Dendritic cell treated with granulocyte-macrophage colony-stimulating factor and Interleukin-4, amounts not matched to agents 40 ng/mL and 50 ng/mL, for 4 days (primary cell): Measurements from ENCODE around the gene HAPLN2.
"Not testable (repeated sequence)": the region's sequence is repeated elsewhere in the genome, so short reads cannot be mapped to it uniquely, and the experiment has no call there.

Source experiments
- H3K27ac Mint-ChIP-seq: one replicate; pipeline ENCODE4 v1.8.0; 2022; ENCODE audit warnings: mild to moderate bottlenecking, mixed read lengths
- H3K27me3 Mint-ChIP-seq: one replicate; pipeline ENCODE4 v1.8.0; 2022; ENCODE audit warnings: mild to moderate bottlenecking, mixed read lengths
- H3K36me3 Mint-ChIP-seq: one replicate; pipeline ENCODE4 v1.8.0; 2022; ENCODE audit warnings: low read depth, mixed read lengths
- H3K4me1 Mint-ChIP-seq: one replicate; pipeline ENCODE4 v1.8.0; 2022; ENCODE audit warnings: low read depth, mixed read lengths
- H3K4me3 Mint-ChIP-seq: one replicate; pipeline ENCODE4 v1.8.0; 2022; ENCODE audit warnings: mild to moderate bottlenecking, moderate library complexity, mixed read lengths
- H3K9me3 Mint-ChIP-seq: one replicate; pipeline ENCODE4 v1.8.0; 2022; ENCODE audit warnings: mixed read lengths
- intact Hi-C: fragments of 100-400 bp; cut with micrococcal nuclease; formaldehyde crosslinking; loops from one replicate; pipeline ENCODE4 v1.15.0; 2022

HAPLN2 gene

DNA sequence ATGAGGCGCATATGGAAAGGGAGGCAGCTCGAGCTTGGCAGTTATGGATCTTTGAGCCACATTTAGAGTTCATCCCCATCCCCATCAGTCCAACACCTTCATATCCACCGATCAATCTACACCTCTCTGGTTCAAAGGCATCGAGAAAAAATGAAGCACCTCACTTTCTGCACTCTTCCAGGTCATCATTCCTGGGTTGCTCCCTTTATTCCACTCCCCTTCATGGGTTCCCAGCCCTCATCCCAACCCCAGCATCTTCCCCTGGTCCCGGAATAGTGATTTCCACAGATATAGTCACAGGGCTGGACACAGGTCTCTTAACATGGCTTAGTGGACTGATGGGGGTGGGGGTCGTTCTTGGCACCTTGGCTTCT is 354 bp downstream of the HAPLN2 start:
- H3K27ac Mint-ChIP-seq = no peak overlapping the region
- peaks cover 88% of the 10 kb centered on the region for H3K27me3 Mint-ChIP-seq
- no peaks in the 10 kb centered on the region for H3K9me3 Mint-ChIP-seq
- intact Hi-C loops = no loop called here
- no peak overlapping the region for H3K4me3 Mint-ChIP-seq
- peaks cover 14% of the 10 kb centered on the region for H3K4me1 Mint-ChIP-seq
- H3K36me3 Mint-ChIP-seq = no peaks in the 10 kb centered on the region

GRCh38 chr1:156622581-156623297 is 3.5 kb downstream of the HAPLN2 start:
- intact Hi-C loops = no loop called here
- Mint-ChIP-seq H3K36me3 (no peaks in the 10 kb centered on the region), H3K27ac (no peak overlapping the region), H3K27me3 (peaks cover 87% of the 10 kb centered on the region), H3K9me3 (no peaks in the 10 kb centered on the region), H3K4me3 (no peak overlapping the region), H3K4me1 (peaks cover 15% of the 10 kb centered on the region)

DNA sequence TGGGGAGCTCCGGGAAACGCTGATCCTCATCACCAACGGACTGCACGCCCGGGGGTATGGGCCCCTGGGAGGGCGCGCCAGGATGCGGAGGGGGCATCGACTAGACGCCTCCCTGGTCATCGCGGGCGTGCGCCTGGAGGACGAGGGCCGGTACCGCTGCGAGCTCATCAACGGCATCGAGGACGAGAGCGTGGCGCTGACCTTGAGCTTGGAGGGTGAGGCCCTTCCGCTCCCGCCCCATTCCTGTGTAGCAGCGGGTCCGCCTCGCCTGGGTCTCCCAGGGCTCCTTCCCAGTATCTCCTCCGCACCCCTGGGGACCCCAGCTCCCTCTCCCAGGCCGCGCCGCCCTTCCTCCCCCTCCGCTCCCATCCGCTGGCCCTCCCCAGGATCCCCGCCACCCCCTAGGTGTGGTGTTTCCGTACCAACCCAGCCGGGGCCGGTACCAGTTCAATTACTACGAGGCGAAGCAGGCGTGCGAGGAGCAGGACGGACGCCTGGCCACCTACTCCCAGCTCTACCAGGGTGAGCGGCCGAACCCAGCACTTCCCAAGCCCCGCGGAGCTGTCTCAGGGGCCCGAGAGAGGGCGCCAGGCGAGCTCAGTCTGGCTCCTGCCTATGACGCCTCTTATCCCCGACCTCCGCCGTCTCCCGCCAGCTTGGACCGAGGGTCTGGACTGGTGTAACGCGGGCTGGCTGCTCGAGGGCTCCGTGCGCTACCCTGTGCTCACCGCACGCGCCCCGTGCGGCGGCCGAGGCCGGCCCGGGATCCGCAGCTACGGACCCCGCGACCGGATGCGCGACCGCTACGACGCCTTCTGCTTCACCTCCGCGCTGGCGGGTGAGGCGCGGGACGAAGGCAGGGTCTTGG is 5.0 kb downstream of the HAPLN2 start:
- intact Hi-C loops = no loop called here
- H3K4me3 Mint-ChIP-seq = peak overlapping the region; percentile 62

DNA sequence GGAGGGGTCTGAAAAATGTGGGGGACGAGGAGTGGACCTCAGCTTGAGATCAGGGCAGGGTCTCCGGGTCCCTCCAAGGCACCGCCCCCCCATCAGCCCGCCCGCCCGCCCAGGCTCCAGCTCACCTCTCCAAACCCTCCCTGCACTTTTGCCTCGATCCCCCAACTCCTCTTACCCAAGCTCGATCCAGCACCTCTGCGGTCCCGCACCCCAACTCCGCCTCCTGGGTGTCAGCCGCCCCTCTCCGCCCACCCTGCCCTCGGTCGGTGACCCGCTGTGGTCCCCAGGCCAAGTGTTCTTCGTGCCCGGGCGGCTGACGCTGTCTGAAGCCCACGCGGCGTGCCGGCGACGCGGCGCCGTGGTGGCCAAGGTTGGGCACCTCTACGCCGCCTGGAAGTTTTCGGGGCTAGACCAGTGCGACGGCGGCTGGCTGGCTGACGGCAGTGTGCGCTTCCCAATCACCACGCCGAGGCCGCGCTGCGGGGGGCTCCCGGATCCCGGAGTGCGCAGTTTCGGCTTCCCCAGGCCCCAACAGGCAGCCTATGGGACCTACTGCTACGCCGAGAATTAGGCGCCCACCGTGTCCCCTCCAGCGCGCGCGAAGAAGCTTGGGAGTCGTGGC is 5.7 kb downstream of the HAPLN2 start:
- peaks cover 15% of the 10 kb centered on the region for H3K4me1 Mint-ChIP-seq
- no peaks in the 10 kb centered on the region for H3K9me3 Mint-ChIP-seq
- H3K4me3 Mint-ChIP-seq = peak overlapping the region; percentile 62
- H3K27ac Mint-ChIP-seq = no peak overlapping the region
- H3K27me3 Mint-ChIP-seq = peaks cover 89% of the 10 kb centered on the region
- no peaks in the 10 kb centered on the region for H3K36me3 Mint-ChIP-seq
- intact Hi-C loops = no loop called here

More for the DNA sequence above, 5.0 kb downstream of the HAPLN2 start:
- no peaks in the 10 kb centered on the region for H3K36me3 Mint-ChIP-seq
- peaks cover 89% of the 10 kb centered on the region for H3K27me3 Mint-ChIP-seq
- H3K9me3 Mint-ChIP-seq = no peaks in the 10 kb centered on the region
- H3K4me1 Mint-ChIP-seq = peaks cover 15% of the 10 kb centered on the region
- no peak overlapping the region for H3K27ac Mint-ChIP-seq

DNA sequence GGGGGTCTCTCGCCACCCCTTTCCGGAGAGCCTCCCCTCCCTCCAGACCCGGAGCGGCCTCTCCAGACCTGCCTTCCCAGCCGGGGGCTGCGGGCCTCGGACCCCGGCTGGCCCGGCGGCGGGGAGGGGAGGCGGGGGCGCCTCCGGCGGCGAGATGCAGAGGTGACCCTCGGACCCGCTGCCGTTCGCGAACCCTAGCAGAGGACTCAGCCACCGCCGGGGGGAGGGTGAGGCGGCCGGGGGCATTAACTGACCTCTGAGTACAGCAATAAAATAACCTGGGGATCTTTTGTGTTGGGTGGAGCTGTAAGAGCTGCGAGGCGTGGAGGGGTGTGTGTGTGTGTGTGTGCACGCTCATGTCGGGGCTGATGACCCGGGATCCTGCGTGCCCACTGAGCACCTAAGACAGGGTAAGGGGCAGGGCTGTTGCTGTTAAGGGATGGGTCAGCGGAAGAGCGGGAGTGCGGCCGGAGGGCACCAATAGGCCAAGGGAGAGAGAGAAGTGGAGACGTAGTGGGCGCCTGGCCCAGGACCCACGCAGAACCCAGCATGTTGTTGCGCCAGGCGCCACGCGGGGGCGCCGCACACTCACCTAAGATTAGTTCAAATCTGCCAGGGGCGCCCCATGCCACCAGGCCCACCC is 6.3 kb downstream of the HAPLN2 start:
- intact Hi-C loops = loop anchor here (1.0 kb wide), 1 partner anchor 53 kb away; no protein-coding TSS in a partner anchor
- H3K27me3 Mint-ChIP-seq = peaks cover 88% of the 10 kb centered on the region
- H3K4me3 Mint-ChIP-seq = peak overlapping the region; percentile 24
- no peaks in the 10 kb centered on the region for H3K36me3 Mint-ChIP-seq
- no peak overlapping the region for H3K27ac Mint-ChIP-seq
- no peaks in the 10 kb centered on the region for H3K9me3 Mint-ChIP-seq
- peaks cover 15% of the 10 kb centered on the region for H3K4me1 Mint-ChIP-seq

DNA sequence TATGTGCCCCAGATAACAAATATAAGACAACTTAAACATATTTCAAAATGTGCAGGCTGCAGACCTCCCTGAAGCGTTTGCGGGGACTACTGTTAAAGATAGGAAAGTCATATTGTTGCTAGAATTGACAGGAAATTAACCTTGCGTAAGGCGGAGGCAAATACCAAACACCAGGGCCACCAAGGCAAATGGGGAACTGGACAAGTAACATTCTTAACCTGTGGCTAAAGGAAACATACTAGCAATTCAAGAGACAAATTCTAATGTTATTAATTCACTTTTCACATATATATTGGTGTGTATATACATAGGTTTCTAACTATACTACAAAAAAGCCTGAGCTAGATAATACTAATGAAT is 6.8 kb downstream of the HAPLN2 start:
- Mint-ChIP-seq H3K27ac (no peak overlapping the region), H3K27me3 (peaks cover 88% of the 10 kb centered on the region), H3K9me3 (no peaks in the 10 kb centered on the region), H3K4me1 (peaks cover 15% of the 10 kb centered on the region), H3K36me3 (no peaks in the 10 kb centered on the region), H3K4me3 (no peak overlapping the region)
- intact Hi-C loops = loop anchor here (1.0 kb wide), 1 partner anchor 52 kb away; no protein-coding TSS in a partner anchor

DNA sequence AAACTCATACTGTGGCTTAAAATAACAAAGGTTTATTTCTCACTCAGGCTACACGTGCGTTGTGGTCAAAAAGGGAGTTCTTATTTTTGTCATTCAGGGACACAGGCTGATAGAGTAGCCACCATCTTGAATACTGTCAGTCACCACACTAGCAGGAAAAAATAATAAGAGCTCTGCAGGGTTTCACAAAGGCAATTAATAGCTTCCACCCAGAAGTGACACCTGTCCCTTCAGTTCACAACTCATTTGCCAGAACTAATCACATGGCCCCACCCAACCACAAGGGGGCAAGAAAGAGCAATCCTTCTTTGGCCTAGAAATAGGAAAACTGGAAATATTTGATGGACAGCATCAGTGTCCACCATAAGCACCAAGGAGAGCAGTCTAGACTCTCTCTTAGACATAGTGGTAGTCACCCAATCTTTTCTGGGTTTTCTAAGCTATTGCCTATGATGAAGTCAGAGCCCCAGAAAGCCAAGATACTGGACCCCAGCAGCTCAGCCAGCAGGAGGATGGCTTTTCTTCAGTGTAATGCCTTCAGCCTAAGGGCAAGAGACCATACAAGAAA is 8.2 kb downstream of the HAPLN2 start:
- Mint-ChIP-seq H3K27me3 (peaks cover 90% of the 10 kb centered on the region), H3K9me3 (no peaks in the 10 kb centered on the region), H3K27ac (no peak overlapping the region), H3K4me3 (no peak overlapping the region), H3K4me1 (peaks cover 15% of the 10 kb centered on the region), H3K36me3 (no peaks in the 10 kb centered on the region)
- intact Hi-C loops = loop anchor here (1.0 kb wide), 1 partner anchor 30 kb away; no protein-coding TSS in a partner anchor

DNA sequence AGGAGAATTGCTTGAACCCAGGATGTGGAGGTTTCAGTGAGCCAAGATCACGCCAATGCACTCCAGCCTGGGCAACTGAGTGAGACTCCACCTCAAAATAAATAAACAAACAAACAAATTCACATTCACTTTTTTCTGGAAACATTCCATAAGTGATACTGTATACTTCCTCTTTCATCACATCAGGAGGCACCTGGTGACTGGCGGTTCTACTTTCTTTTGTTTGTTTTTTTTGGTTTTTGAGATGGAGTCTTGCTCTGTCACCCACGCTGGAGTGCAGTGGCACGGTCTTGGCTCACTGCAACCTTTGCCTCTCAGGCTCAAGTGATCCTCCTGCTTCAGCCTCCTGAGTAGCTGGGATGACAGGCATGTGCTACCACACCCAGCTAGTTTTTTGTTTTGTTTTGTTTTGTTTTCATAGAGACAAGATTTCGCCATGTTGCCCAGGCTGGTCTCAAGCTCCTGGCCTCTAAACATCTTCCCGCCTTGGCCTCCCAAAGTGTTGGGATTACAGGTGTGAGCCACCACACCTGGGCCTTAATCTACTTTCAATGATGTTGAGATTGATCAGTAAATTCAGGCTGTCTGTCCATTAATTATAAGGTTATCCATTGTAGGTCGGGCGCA is 10.7 kb downstream of the HAPLN2 start:
- no peak overlapping the region for H3K27ac Mint-ChIP-seq
- intact Hi-C loops = no loop called here
- H3K36me3 Mint-ChIP-seq = no peaks in the 10 kb centered on the region
- H3K4me1 Mint-ChIP-seq = peaks cover 7% of the 10 kb centered on the region
- H3K9me3 Mint-ChIP-seq = no peaks in the 10 kb centered on the region
- no peak overlapping the region for H3K4me3 Mint-ChIP-seq
- peaks cover 80% of the 10 kb centered on the region for H3K27me3 Mint-ChIP-seq

DNA sequence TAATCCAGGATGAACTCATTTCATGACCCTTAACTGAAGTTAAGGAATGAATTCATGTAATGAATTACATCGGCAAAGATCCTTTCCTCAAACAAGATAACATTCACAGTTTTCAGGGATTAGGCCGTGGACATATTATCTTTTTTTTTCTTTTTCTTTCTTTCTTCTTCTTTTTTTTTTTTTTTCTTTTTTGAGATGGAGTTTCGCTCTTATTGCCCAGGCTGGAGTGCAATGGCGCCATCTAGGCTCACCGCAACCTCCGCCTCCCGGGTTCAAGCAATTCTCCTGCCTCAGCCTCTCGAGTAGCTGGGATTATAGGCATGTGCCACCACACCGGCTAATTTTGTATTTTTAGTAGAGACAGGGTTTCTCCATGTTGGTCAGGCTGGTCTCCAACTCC is 11.9 kb downstream of the HAPLN2 start:
- H3K27ac Mint-ChIP-seq, H3K36me3 Mint-ChIP-seq, H3K9me3 Mint-ChIP-seq, H3K4me3 Mint-ChIP-seq, H3K4me1 Mint-ChIP-seq, intact Hi-C loops: not testable (repeated sequence)
- peaks cover 75% of the 10 kb centered on the region for H3K27me3 Mint-ChIP-seq

GRCh38 chr1:156632355-156632754 is 13.1 kb downstream of the HAPLN2 start:
- intact Hi-C loops = no loop called here
- H3K27me3 Mint-ChIP-seq = peaks cover 74% of the 10 kb centered on the region
- no peaks in the 10 kb centered on the region for H3K4me1 Mint-ChIP-seq
- no peaks in the 10 kb centered on the region for H3K36me3 Mint-ChIP-seq
- no peak overlapping the region for H3K27ac Mint-ChIP-seq
- H3K4me3 Mint-ChIP-seq = no peak overlapping the region
- H3K9me3 Mint-ChIP-seq = no peaks in the 10 kb centered on the region

GRCh38 chr1:156638189-156638985 is 19.2 kb downstream of the HAPLN2 start:
- Mint-ChIP-seq H3K4me3 (no peak overlapping the region), H3K27ac (no peak overlapping the region), H3K27me3 (peaks cover 77% of the 10 kb centered on the region), H3K4me1 (peaks cover 8% of the 10 kb centered on the region), H3K36me3 (no peaks in the 10 kb centered on the region), H3K9me3 (no peaks in the 10 kb centered on the region)
- intact Hi-C loops = no loop called here

DNA sequence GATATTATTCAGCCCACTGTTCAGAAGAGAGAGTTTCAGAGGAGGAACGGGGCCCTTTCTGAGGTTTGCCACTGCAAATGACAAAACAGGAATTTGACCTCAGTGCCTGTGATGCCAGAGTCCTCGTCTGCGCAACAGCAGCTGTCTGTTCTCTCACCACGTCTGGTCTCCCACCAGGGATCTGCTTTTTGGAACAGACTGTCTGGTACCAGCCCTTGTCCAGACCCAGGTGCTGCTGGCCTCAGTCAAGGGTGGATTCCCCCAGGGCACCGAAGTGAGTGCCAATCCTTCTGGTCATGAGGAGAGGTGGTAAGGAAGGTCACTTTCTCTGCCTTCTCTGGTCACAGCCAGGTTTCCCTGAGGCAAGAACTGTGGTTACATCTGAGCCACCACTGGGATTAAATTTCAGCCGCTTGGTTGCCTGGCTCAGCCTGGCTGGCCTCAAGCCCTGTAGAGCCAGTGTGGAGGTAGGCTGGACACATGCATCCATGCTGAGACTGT is 20.4 kb downstream of the HAPLN2 start:
- Mint-ChIP-seq H3K4me3 (no peak overlapping the region), H3K9me3 (no peaks in the 10 kb centered on the region), H3K27ac (no peak overlapping the region), H3K27me3 (peaks cover 83% of the 10 kb centered on the region), H3K36me3 (no peaks in the 10 kb centered on the region), H3K4me1 (peaks cover 14% of the 10 kb centered on the region)
- intact Hi-C loops = no loop called here
